NCI-H526 (cell line): Measurements from ENCODE around the gene TRIP4.

Experiments
- DNase-seq, 2 experiments: peaks; one replicate each; lab custom pipeline; 2025; lab: John Stamatoyannopoulos, UW

TRIP4 gene

GRCh38 chr15:64447536-64448315 lies 60.1 kb downstream of the TRIP4 start:
- no peak for DNase-seq

DNA sequence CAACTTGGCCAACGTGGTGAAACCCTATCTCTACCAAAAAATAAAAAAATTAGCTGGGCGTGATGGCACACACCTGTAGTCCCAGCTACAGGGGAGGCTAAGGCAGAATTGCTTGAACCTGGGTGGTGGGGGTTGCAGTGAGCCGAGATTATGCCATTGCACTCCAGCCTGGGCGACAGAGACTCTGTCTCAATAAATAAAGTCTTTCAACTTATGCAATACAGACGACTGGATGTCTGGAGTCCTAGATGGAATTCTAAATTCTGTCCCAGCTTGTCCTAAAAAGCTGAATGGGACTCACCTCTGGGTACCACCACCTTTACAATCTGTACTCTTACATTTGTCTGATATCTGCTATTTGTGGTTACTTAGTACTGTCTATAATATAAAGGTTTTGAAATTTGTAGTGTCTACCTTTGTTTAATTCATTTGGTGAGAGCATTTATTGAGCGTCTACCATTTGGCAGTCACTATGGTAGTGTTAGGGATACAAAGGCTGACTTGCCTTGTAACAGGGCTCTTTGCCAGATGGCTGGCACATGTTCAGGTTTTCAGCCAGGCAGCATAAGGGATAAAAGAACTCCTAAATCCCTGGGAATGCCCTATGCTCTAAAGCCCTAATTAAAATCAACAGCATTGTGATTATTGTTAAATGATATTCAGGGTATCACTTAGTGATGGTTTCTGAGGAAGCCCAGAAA lies 65.5 kb downstream of the TRIP4 start:
- no peak for DNase-seq

DNA sequence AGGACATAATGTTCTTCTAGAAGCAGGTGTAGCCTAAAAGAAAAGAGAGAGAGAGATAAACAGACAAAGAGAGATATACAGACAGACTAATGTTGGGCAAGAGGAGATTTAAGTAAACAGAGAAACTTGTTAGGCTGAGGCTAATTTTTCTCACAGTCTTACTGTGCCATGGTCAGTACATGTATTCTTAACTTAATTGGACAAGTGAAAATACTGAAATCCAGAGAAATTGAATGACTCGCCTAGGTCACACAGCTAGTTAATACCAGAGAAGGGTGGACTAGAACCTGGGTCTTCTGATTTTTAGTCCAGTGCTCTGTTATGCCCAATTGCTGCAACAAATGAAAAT lies 66.0 kb downstream of the TRIP4 start:
- DNase-seq, result no peak

DNA sequence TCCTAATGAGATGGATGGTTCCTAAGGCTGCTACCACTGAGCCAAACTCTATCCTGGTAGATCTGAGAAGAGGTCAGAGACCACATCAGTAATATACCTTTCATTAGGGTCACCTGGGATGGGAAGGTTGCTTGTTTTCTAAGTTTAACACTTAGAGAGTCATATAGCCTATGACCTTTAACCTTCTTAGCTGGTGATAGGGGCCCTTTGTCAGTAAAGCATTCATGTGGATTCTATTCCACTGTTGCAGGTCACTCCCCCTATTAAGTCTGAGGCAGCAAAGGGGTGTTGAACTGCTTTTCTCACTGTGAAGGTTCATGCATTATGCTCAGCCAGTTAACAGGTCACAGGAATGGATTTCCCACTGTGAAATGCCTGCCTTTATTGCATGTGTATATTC lies 66.6 kb downstream of the TRIP4 start:
- peak in 1 of 2 experiments; percentile 43 for DNase-seq

GRCh38 chr15:64455961-64456371 lies 68.3 kb downstream of the TRIP4 start:
- peak; percentile 33 to 67 for DNase-seq

GRCh38 chr15:64456634-64457108 lies 69.0 kb downstream of the TRIP4 start:
- DNase-seq, result no peak

- no peak for DNase-seq
Measured at GRCh38 chr15:64459066-64459781, 71.6 kb downstream of the TRIP4 start.

- DNase-seq, result peak; percentile 94 to 98
Measured at GRCh38 chr15:64460206-64460723, 72.6 kb downstream of the TRIP4 start, which contains the start of gene ZNF609. ZNF609 (plus strand) TSS chr15:64460578; CDS start chr15:64499420, 38,842 bp downstream.

DNA sequence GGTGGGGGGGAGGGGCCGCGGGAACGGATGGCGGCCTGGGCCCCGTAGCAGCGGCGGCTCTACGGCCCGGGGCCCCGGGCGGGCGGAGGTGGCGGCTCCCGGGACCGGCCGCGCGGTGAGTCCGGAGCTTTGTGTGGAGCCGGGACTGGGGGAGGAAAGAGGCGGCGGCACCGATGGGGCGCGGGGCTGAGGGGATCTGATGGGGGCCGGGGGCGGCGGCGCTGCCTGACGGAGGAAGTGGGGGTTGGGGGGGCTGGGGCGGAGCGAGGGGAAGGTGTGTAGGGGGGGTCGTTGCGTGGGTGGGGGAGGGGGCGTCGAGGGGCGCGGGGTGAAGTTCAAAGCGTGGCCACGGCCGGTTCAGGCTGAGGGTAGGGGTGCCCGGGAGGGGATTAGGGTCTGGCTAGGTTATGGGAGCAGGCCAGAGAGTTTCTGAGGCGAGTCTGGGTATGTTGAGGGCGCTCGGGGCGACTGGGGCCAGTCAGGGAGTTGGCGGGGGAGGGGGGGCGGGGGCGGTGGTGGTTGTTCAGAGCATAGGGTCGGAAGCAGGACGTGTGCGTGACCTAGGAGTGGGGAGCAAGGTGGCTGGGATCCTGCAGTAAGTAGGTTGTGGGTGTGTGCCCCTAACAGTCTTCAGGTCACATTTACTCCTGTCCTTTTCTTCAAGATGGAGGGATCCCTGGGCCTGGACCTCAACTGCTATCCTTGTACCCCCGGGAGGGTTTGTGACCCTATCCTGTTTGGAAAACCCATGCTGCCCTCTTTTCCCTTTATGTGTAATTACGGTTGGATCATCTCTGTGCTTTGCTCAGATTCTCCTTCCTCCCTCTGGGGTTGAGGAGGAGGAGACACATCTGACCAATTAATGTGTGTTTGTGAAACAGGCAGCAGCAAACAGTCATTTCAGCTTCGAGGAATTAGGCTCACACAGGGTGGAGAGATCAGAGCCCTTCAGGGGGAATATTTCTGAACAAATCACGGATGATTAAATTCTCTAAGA lies 73.4 kb downstream of the TRIP4 start:
- peak; percentile 66 to 75 for DNase-seq

- DNase-seq, result peak in 1 of 2 experiments; percentile 34
Measured at GRCh38 chr15:64461721-64462162, 74.1 kb downstream of the TRIP4 start.

GRCh38 chr15:64462492-64462891 lies 74.9 kb downstream of the TRIP4 start:
- DNase-seq, result peak in 1 of 2 experiments; percentile 10

DNA sequence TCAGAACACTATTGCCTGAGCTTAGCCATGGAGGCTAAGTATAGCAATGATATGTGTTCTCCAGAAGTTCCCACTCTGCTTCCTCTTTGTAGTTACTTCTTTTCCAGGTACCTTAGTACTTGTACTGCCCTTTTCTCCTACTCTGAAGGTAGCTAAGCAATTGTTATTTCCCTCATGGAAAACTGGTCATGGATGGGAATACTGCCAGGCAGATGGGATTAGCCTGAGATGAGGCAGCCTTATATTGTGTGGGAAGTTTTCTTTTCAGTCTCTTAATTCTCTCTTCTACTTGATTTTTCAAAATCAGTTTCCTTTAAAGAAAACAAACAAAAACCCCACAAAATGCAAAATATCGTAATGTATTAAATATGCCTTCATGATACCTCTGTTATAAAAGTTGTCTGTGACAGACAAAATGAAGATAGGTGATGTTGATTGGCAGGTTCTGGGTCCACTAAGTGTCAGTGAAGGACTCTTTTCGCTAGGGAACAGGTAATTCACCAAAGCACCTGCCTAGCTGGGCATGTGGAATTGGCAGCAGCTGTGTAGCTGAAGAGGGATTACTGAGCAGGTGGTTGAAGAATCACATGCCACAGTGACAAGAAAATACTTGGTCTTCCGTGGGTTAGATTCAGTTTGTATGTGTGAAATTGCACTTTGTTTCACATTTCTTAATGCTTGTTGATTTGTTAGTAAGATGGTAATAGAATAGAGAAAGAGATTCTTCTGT lies 76.8 kb downstream of the TRIP4 start:
- DNase-seq, result peak; percentile 11 to 52

- no peak for DNase-seq
Measured at GRCh38 chr15:64466408-64467141, 78.9 kb downstream of the TRIP4 start.

GRCh38 chr15:64472161-64472560 lies 84.5 kb downstream of the TRIP4 start:
- DNase-seq, result no peak

GRCh38 chr15:64474846-64475245 lies 87.2 kb downstream of the TRIP4 start:
- DNase-seq, result no peak

DNA sequence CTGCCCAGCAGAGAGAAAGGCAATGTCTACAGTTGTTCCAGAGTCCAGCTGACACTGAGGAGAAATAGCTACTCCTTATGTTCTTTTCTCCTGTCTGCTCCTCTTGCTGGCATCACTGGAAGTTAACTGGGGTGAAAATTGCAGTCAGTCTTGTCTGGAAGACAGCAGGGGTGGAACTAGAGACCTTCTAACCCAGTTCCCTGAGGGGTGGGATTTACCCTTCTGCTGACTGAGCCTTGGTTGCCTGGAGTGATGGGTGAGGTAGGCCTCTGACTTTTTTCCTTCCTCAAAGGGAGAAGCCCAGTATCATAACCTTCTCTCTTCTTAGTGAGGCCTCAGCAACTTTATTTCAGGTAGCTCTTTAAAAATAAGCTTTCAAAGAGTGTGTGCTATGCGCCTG lies 88.9 kb downstream of the TRIP4 start:
- no peak for DNase-seq

DNA sequence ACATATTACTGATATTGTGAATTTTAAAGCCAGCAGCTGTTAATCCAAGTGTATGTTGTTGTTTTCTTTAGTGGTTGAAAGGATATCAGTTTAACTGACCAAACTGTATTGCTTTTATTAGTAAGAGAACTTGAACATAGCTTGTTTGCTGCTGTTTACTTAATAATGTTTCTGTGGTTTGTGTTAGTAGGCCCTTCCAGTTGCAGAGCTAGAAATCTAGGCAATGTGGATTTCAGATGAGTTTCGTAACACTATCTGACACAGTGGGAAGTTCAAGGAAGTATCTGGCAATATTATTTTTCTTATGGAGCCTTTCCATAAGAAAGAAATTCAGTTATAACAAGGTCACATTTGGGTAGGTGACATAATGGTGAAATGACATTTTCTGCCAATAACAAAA lies 91.2 kb downstream of the TRIP4 start:
- no peak for DNase-seq

DNA sequence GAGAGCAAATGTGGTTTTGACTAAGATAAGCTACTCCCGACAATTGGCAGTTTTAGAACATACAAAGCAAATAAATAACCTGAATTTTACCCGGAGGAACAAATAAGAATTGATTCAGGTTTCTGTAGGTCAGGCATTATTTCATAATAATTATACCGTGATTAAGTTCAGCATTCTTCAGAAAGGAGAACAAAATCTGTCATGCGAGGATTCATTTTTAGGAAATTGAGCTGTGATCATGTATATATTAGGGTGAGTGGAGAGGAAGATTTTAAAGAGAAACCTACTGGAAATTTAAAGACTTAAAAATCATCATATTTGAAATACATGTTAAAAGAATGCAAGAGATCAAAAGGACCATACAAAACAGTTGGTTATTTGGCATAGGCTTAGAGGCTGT lies 93.3 kb downstream of the TRIP4 start:
- DNase-seq, result no peak

DNA sequence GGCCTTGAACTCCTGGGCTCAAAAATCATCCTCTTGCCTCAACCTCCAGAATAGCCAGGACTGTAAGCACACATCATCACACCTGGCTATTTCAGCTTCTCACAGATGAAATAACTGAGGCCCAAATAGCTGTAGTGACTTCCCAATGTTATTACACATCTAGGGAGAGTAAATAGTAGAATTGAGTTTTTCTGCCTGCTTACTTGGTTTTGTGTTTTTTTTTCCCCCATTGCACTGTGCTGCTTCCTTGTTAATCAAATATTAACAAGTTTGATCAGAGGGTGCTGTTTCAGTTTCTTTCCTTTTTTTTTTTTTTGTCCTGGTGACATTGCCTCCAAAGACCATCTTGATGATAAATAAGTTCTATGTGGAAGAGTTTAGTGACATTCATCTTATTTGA lies 96.1 kb downstream of the TRIP4 start:
- DNase-seq, result no peak

DNA sequence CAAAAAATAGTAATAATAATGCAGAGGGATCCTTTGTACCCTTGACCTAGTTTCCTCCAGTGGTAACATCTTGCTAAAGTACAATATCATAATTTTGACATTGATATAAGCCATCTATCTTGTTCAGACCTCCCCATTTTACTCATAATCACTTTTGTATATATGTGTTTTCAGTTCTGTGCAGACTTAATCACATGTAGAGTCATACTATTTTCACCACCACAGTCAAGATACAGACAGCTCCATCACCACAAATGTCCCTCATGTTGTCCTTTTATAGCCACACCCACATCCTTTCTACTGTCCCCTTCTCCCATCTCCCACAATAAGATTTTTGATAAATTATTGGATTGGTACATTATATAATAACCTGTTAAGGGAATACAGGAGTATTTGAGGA lies 98.2 kb downstream of the TRIP4 start:
- no peak for DNase-seq
